ENCODE results near the gene TNS1.

The TNS1 gene

GRCh38 chr2:218010140-218010983 is 7.6 kb upstream of the TNS1 start:
- TF ChIP-seq, protein P1, sequence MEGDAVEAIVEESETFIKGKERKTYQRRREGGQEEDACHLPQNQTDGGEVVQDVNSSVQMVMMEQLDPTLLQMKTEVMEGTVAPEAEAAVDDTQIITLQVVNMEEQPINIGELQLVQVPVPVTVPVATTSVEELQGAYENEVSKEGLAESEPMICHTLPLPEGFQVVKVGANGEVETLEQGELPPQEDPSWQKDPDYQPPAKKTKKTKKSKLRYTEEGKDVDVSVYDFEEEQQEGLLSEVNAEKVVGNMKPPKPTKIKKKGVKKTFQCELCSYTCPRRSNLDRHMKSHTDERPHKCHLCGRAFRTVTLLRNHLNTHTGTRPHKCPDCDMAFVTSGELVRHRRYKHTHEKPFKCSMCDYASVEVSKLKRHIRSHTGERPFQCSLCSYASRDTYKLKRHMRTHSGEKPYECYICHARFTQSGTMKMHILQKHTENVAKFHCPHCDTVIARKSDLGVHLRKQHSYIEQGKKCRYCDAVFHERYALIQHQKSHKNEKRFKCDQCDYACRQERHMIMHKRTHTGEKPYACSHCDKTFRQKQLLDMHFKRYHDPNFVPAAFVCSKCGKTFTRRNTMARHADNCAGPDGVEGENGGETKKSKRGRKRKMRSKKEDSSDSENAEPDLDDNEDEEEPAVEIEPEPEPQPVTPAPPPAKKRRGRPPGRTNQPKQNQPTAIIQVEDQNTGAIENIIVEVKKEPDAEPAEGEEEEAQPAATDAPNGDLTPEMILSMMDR (IDR thresholded peaks at IDR 0.05; ENCODE audit: insufficient read depth, low read depth, low read length, missing control alignments), result peak; percentile 17
- H3K4me3 ChIP-seq (ENCODE audit: low read depth, low read length), result no peak overlapping the region; the same call in 1 of the 2 replicates
- DNase-seq (ENCODE audit: low read depth), result no peak

GRCh38 chr2:218009765-218010139 is 7.0 kb upstream of the TNS1 start:
- no peak overlapping the region for H3K4me3 ChIP-seq (ENCODE audit: low read depth, low read length)
- TF ChIP-seq, protein P1 (IDR thresholded peaks at IDR 0.05; ENCODE audit: insufficient read depth, low read depth, low read length, missing control alignments), result no peak
- DNase-seq (ENCODE audit: low read depth), result no peak

DNA sequence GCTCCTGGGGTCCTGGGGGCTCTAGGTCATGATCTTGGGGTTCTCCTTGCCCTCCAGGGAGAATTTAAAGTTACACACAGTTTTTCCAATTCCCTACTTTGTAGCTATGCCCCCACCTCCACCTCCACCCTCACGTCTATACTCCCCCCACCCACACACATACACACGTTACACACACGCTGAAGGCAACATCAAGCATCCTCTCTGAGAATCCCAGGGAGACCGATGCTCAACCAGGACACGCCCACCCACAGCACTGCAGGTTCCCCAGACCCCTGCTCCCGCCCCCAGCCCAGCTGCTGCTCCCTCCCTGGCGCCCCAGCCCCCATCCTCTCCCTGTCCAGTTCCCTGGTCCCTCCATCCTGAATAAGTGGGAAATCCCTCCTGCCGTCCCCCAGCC is 6.4 kb upstream of the TNS1 start:
- DNase-seq (ENCODE audit: low read depth), result no peak
- TF ChIP-seq, protein P1 (IDR thresholded peaks at IDR 0.05; ENCODE audit: insufficient read depth, low read depth, low read length, missing control alignments), result no peak
- no peak overlapping the region for H3K4me3 ChIP-seq (ENCODE audit: low read depth, low read length)

DNA sequence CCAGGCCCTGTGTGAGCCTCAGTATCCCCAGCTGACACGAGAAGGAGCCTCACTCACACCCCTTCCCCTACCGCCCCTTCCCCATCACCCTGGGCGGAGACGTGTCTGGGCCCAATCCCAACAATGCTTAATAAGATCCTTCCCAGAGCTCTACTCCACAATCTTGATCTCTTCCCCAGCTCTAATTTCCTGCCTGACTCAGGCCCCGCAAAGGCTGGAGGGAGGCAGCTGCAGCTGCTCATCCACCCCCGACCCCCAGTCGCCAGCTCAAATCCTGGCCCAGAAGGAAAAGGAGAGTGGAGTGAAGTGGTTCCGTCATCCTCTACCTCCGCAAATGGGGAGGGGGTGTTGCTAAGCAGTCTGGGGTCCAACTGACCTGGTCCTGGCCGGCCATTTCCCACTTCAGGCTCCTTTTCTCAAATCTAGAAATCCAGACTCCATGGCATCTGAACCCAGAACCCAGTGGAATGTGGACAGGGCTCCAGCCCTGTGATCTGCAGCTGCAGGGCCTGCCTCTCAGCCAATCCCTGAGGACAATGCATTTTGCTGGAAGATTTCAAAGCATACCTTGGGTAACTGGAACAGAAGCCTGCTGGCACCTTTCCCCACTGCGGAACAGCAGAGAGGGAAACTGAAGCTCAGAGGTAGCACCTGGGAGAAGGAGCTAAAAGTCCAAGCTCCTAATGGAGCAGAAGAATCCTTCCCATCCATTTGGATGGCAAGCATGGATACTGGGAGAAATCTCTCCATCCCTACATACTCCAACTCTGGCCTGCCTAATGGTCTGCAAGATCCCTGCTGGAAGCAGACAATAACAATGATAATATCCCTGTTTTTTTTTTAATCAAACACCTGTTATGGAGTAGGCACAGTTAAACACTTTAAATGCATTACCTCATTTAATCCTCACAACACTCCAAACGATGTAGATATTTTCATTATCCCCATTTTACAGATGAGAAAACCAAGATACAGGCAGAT is 5.6 kb upstream of the TNS1 start:
- TF ChIP-seq, protein P1 (IDR thresholded peaks at IDR 0.05; ENCODE audit: insufficient read depth, low read depth, low read length, missing control alignments), result no peak
- no peak overlapping the region for H3K4me3 ChIP-seq (ENCODE audit: low read depth, low read length)
- no peak for DNase-seq (ENCODE audit: low read depth)

- no peak overlapping the region for H3K4me3 ChIP-seq (ENCODE audit: low read depth, low read length)
- TF ChIP-seq, protein P1 (IDR thresholded peaks at IDR 0.05; ENCODE audit: insufficient read depth, low read depth, low read length, missing control alignments), result no peak
- DNase-seq (ENCODE audit: low read depth), result no peak
These were observed 3.9 kb upstream of the TNS1 start for GRCh38 chr2:218006741-218007140.

DNA sequence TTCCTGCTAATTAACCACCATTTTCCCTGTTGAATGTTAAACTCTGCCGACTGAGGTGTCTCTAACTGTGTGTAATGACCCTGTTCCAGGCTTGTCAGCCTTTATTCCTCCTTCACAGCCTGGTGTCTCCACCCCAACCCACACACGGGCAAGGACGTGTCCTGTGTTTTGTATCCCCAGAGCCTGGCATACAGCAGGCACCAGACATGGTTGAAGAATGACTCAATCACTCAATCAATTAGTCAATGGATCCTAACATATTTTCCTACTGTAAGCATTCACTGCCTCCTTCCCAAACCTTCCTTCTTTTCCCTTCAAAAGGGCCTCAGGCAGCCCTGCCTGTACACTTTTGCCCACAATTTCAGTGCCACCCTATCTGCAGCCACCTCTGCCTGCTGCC is 2.7 kb upstream of the TNS1 start:
- no peak for DNase-seq (ENCODE audit: low read depth)
- H3K4me3 ChIP-seq (ENCODE audit: low read depth, low read length), result no peak overlapping the region
- TF ChIP-seq, protein P1 (IDR thresholded peaks at IDR 0.05; ENCODE audit: insufficient read depth, low read depth, low read length, missing control alignments), result no peak

All from GM12865 (cell line).